Skeletal muscle tissue (tissue), 4 donors: ENCODE data around the gene IGSF6. TPM values are rescaled to one million over a fixed set of nuclear protein-coding genes. Genes with fewer than 3 reads are reported as not detected.
A peak's percentile ranks its signal among the peaks of the same experiment; 100 is the strongest.
"Not testable (repeated sequence)": the region's sequence is repeated elsewhere in the genome, so short reads cannot be mapped to it uniquely, and the experiment has no call there.

Experiments used
- H3K27ac ChIP-seq: one replicate; pipeline ENCODE4 v1.7.0; 2013; ENCODE audit warnings: mild to moderate bottlenecking, low read depth, low read length, inconsistent platforms
- H3K27me3 ChIP-seq, 3 donors: one replicate each; pipeline ENCODE4 v1.7.0; 2013; ENCODE audit warnings: low read length in 3 of 3; ENCODE audit not compliant: control insufficient read depth in 3 of 3, insufficient read depth in 3 of 3
- H3K36me3 ChIP-seq, 3 donors: one replicate each; pipeline ENCODE4 v1.7.0; 2013; ENCODE audit warnings: low read length in 3 of 3; ENCODE audit not compliant: control insufficient read depth in 3 of 3, insufficient read depth in 3 of 3
- H3K4me1 ChIP-seq, 3 donors: one replicate each; pipeline ENCODE4 v1.7.0; 2013; ENCODE audit warnings: low read length in 3 of 3, mild to moderate bottlenecking in 3 of 3; ENCODE audit not compliant: control insufficient read depth in 3 of 3, insufficient read depth in 3 of 3
- H3K4me3 ChIP-seq, 3 donors: one replicate each; pipeline ENCODE4 v1.7.0; 2013; ENCODE audit warnings: low read length in 3 of 3
- H3K9ac ChIP-seq, 3 donors: one replicate each; pipeline ENCODE4 v1.7.0; 2013; ENCODE audit warnings: low read length in 3 of 3, mild to moderate bottlenecking in 3 of 3, moderate library complexity in 2 of 3, low read depth in 1 of 3
- H3K9me3 ChIP-seq, 3 donors: one replicate each; pipeline ENCODE4 v1.7.0; 2013; ENCODE audit warnings: low read length in 3 of 3; ENCODE audit not compliant: control insufficient read depth in 3 of 3
- total RNA-seq: library from RNA; depleted of rRNA; stranded (reverse); fragments of >200 nt; gene quantifications from one replicate; pipeline ENCODE4 v1.2.3, GENCODE V29; 2014
- donor health status: Osteomylitis.

IGSF6 gene
- total RNA-seq, 1 donor from 2014 or later = 3.1 TPM

GRCh38 chr16:21631951-21632575, 20.3 kb downstream of the IGSF6 start:
- H3K27ac ChIP-seq, H3K4me1 ChIP-seq, H3K4me3 ChIP-seq, H3K36me3 ChIP-seq, H3K9me3 ChIP-seq, H3K27me3 ChIP-seq, H3K9ac ChIP-seq: not testable (repeated sequence)

GRCh38 chr16:21631376-21631775, 21.0 kb downstream of the IGSF6 start:
- not testable (repeated sequence) for H3K27me3 ChIP-seq, H3K4me3 ChIP-seq, H3K27ac ChIP-seq, H3K9ac ChIP-seq, H3K4me1 ChIP-seq, H3K9me3 ChIP-seq, H3K36me3 ChIP-seq

- H3K27ac ChIP-seq, H3K36me3 ChIP-seq, H3K9me3 ChIP-seq, H3K27me3 ChIP-seq, H3K4me1 ChIP-seq, H3K9ac ChIP-seq, H3K4me3 ChIP-seq: not testable (repeated sequence)
These were observed 21.5 kb downstream of the IGSF6 start for GRCh38 chr16:21630866-21631265.

GRCh38 chr16:21629616-21630539, 22.5 kb downstream of the IGSF6 start:
- H3K27me3 ChIP-seq, H3K4me3 ChIP-seq, H3K9me3 ChIP-seq, H3K4me1 ChIP-seq, H3K27ac ChIP-seq, H3K9ac ChIP-seq: not testable (repeated sequence)
- H3K36me3 ChIP-seq = peaks cover 4 to 14% (median 8%) of the 10 kb centered on the region in 3 donors

- H3K9ac ChIP-seq = no peak overlapping the region
- H3K9me3 ChIP-seq = no peaks in the 10 kb centered on the region
- no peak overlapping the region for H3K4me3 ChIP-seq
- peaks cover 6 to 16% (median 9%) of the 10 kb centered on the region in 3 donors for H3K36me3 ChIP-seq
- H3K27ac ChIP-seq = no peak overlapping the region
- H3K4me1 ChIP-seq = peaks cover 0 to 8% (median 3%) of the 10 kb centered on the region in 3 donors
- H3K27me3 ChIP-seq = no peaks in the 10 kb centered on the region
These were observed 23.6 kb downstream of the IGSF6 start for GRCh38 chr16:21628772-21629171.

GRCh38 chr16:21628121-21628726, 24.2 kb downstream of the IGSF6 start:
- no peak overlapping the region for H3K27ac ChIP-seq
- peaks cover 0 to 8% (median 3%) of the 10 kb centered on the region in 3 donors for H3K4me1 ChIP-seq
- H3K4me3 ChIP-seq = no peak overlapping the region
- H3K9me3 ChIP-seq = no peaks in the 10 kb centered on the region
- no peak overlapping the region for H3K9ac ChIP-seq
- H3K36me3 ChIP-seq = peaks cover 6 to 16% (median 9%) of the 10 kb centered on the region in 3 donors
- no peaks in the 10 kb centered on the region for H3K27me3 ChIP-seq

- H3K4me1 ChIP-seq = peaks cover 0 to 8% (median 3%) of the 10 kb centered on the region in 3 donors
- H3K27ac ChIP-seq = peak overlapping the region; percentile 25
- peaks cover 6 to 16% (median 9%) of the 10 kb centered on the region in 3 donors for H3K36me3 ChIP-seq
- H3K4me3 ChIP-seq = peak overlapping the region in 1 of 3 donors; percentile 33
- no peak overlapping the region for H3K9ac ChIP-seq
- no peaks in the 10 kb centered on the region for H3K27me3 ChIP-seq
- no peaks in the 10 kb centered on the region for H3K9me3 ChIP-seq
These were observed 25.6 kb downstream of the IGSF6 start for GRCh38 chr16:21626659-21627277.

- Histone ChIP-seq H3K9ac (no peak overlapping the region), H3K36me3 (peaks cover 6 to 14% (median 9%) of the 10 kb centered on the region in 3 donors), H3K27ac (no peak overlapping the region), H3K9me3 (no peaks in the 10 kb centered on the region), H3K4me3 (no peak overlapping the region), H3K4me1 (peaks cover 0 to 8% (median 6%) of the 10 kb centered on the region in 3 donors), H3K27me3 (no peaks in the 10 kb centered on the region)
These were observed 27.4 kb downstream of the IGSF6 start for GRCh38 chr16:21625026-21625425.

- Histone ChIP-seq H3K36me3 (peaks cover 6 to 11% (median 7%) of the 10 kb centered on the region in 3 donors), H3K27ac (no peak overlapping the region), H3K4me1 (peaks cover 4 to 14% (median 12%) of the 10 kb centered on the region in 3 donors)
These were observed 29.9 kb downstream of the IGSF6 start for GRCh38 chr16:21622545-21622944.

More at GRCh38 chr16:21622545-21622944, 29.9 kb downstream of the IGSF6 start:
- Histone ChIP-seq H3K27me3 (no peaks in the 10 kb centered on the region), H3K9me3 (no peaks in the 10 kb centered on the region), H3K4me3 (no peak overlapping the region), H3K9ac (no peak overlapping the region)
